SK-N-SH treated with all-trans-retinoic acid at 6 μM for 48 hours (cell line): ENCODE measurements around the gene CDK14.
A peak's percentile ranks its signal among the peaks of the same experiment; 100 is the strongest.

Experiments used
- ATAC-seq: fragments of 200-7000 bp; cut with Tn5 transposase; 3 replicates; pipeline ENCODE4 v1.9.1; 2020; ENCODE audit warnings: mild to moderate bottlenecking, moderate library complexity
- ARNTL ChIP-seq: fragments of 450-650 bp; formaldehyde crosslinking; IDR thresholded peaks from 2 replicates; pipeline ENCODE4 v1.5.0; 2020; ENCODE audit warnings: low read depth, mild to moderate bottlenecking, moderate library complexity, borderline replicate concordance
- CSRNP3 ChIP-seq: fragments of 250-450 bp; sonication (Bioruptor Pico); IDR thresholded peaks from 2 replicates; pipeline ENCODE4 v1.5.1; 2021; ENCODE audit warnings: mild to moderate bottlenecking, moderate library complexity
- ESRRG ChIP-seq: fragments of 250-450 bp; sonication (Bioruptor Pico); IDR thresholded peaks from 2 replicates; pipeline ENCODE4 v1.6.1; 2021; ENCODE audit warnings: mild to moderate bottlenecking
- GLIS3 ChIP-seq: fragments of 250-450 bp; sonication (Bioruptor Pico); IDR thresholded peaks from 2 replicates; pipeline ENCODE4 v1.5.0; 2020; ENCODE audit warnings: mild to moderate bottlenecking, moderate library complexity
- ISL1 ChIP-seq: fragments of 250-450 bp; sonication (Bioruptor Pico); IDR thresholded peaks from 2 replicates; pipeline ENCODE4 v2.1.2; 2022; ENCODE audit warnings: mild to moderate bottlenecking, moderate library complexity
- OSR1 ChIP-seq: fragments of 250-450 bp; sonication (Bioruptor Pico); IDR thresholded peaks from 2 replicates; pipeline ENCODE4 v1.8.0; 2022; ENCODE audit warnings: moderate library complexity, mild to moderate bottlenecking, inconsistent platforms
- PATZ1 ChIP-seq: fragments of 250-450 bp; sonication (Bioruptor Pico); IDR thresholded peaks from 2 replicates; pipeline ENCODE4 v1.8.0; 2020; ENCODE audit warnings: mild to moderate bottlenecking, moderate library complexity, borderline replicate concordance
- PPARA ChIP-seq: fragments of 250-450 bp; sonication (Bioruptor Pico); IDR thresholded peaks from 2 replicates; pipeline ENCODE4 v1.5.0; 2020; ENCODE audit warnings: mild to moderate bottlenecking, borderline replicate concordance
- RARB ChIP-seq: fragments of 250-450 bp; sonication (Bioruptor Pico); IDR thresholded peaks from 2 replicates; pipeline ENCODE4 v1.8.0; 2021; ENCODE audit warnings: mild to moderate bottlenecking, moderate library complexity
- TCF4 ChIP-seq: fragments of 250-450 bp; sonication (Bioruptor Pico); IDR thresholded peaks from 2 replicates; pipeline ENCODE4 v1.8.0; 2021; ENCODE audit warnings: mild to moderate bottlenecking, moderate library complexity, borderline replicate concordance
- TOX ChIP-seq: fragments of 250-450 bp; sonication (Bioruptor Pico); IDR thresholded peaks from 2 replicates; pipeline ENCODE4 v1.8.0; 2021; ENCODE audit warnings: mild to moderate bottlenecking, moderate library complexity, borderline replicate concordance
- TSHZ2 ChIP-seq: fragments of 250-450 bp; sonication (Bioruptor Pico); IDR thresholded peaks from 2 replicates; pipeline ENCODE4 v1.5.0; 2020; ENCODE audit warnings: mild to moderate bottlenecking, moderate library complexity
- ZC3H10 ChIP-seq: fragments of 250-450 bp; sonication (Bioruptor Pico); IDR thresholded peaks from 2 replicates; pipeline ENCODE4 v1.5.1; 2021; ENCODE audit warnings: mild to moderate bottlenecking, moderate library complexity
- ZFP3 ChIP-seq: fragments of 250-450 bp; sonication (Bioruptor Pico); IDR thresholded peaks from 2 replicates; pipeline ENCODE4 v1.5.0; 2020; ENCODE audit warnings: mild to moderate bottlenecking, moderate library complexity
- ZFP30 ChIP-seq: fragments of 450-650 bp; formaldehyde crosslinking; IDR thresholded peaks from 2 replicates; pipeline ENCODE4 v1.5.0; 2022; ENCODE audit warnings: mild to moderate bottlenecking, moderate library complexity
- ZNF565 ChIP-seq: fragments of 450-650 bp; formaldehyde crosslinking; conservative IDR thresholded peaks from 2 replicates; pipeline ENCODE4 v1.5.0; 2020; ENCODE audit warnings: low read depth, mild to moderate bottlenecking, moderate library complexity

Gene CDK14

GRCh38 chr7:90821961-90822620, 226.0 kb downstream of the CDK14 start:
- ATAC-seq: no peak
- TF ChIP-seq CSRNP3 (CRISPR knock-in tag): no peak
- TF ChIP-seq ZNF565 (CRISPR knock-in tag): no peak
- no peak for TF ChIP-seq ISL1
- TF ChIP-seq ZFP3 (CRISPR knock-in tag): no peak
- no peak for TF ChIP-seq GLIS3 (CRISPR knock-in tag)
- TF ChIP-seq ZFP30: no peak
- TF ChIP-seq RARB (CRISPR knock-in tag): no peak
- no peak for TF ChIP-seq ESRRG

DNA sequence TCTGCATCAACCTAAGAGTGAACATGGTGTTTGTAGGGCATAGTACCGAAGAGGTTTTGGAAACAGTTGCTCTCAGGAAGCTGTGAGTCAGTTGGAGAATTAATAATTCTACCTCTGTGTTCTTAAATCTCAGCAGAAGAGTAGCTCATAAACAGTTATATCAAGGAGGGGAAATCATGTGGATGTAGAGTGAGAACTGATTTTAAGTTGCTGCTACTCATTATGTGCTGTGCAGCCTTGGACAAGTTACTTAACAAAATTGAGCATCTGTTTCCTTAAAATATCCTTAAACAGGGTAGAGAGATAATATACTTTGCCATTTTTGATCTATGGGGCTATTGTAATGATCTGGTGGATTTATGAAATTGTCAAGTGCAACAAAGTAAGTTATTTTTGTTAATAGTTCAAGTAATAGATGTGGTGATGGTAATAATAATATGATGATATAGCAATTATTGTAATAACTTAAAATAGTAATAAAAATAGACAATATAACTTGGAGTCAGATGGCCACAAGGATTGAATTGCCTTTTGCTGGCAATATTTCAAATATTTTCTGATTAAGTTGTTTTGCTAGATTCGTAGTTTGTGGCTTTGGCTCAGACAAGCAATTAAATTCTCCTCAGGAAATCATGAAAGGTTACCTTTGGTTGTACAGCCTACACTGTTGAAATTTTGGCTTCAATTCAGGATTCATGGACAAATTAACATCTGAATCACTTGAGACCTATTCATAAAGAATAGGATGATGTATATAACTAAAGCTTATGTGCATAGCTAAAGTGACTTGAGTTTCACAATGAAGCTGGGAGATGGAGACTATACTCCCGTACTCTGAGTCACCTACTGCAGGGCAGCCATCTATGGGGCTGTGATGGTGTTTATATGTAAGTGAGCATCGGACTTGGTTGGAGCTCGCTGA, 228.5 kb downstream of the CDK14 start:
- peak; percentile 95 for ATAC-seq
- TF ChIP-seq ARNTL (CRISPR knock-in tag) (no peak), OSR1 (no peak), TSHZ2 (CRISPR knock-in tag) (no peak), ISL1 (peak; percentile 89), GLIS3 (CRISPR knock-in tag) (no peak), TOX (CRISPR knock-in tag) (peak; percentile 91), ZFP3 (CRISPR knock-in tag) (peak; percentile 67; the same call in 1 of the 2 replicates), ZC3H10 (peak; percentile 96), PATZ1 (CRISPR knock-in tag) (peak; percentile 83)

- TF ChIP-seq ZC3H10 (0 out of 2 replicates have a peak, but pooled peaks have one; percentile 26), CSRNP3 (CRISPR knock-in tag) (no peak), ESRRG (no peak), TCF4 (CRISPR knock-in tag) (no peak), ISL1 (peak; percentile 71), RARB (CRISPR knock-in tag) (no peak), PATZ1 (CRISPR knock-in tag) (no peak), PPARA (CRISPR knock-in tag) (no peak), ZFP3 (CRISPR knock-in tag) (no peak), ZNF565 (CRISPR knock-in tag) (no peak)
- ATAC-seq: peak; percentile 62
These were observed 229.7 kb downstream of the CDK14 start for GRCh38 chr7:90825779-90826178.
